CD14-positive monocyte (primary cell): ENCODE measurements around the gene KANSL1L. TPM values are rescaled to one million over a fixed set of nuclear protein-coding genes. Genes with fewer than 3 reads are reported as not detected.

Source experiments
- DNase-seq, 3 donors: peaks; one replicate each; pipeline ENCODE4 v3.0.0-alpha.2; 2011 to 2022
- H2AFZ ChIP-seq: 2 replicates; pipeline ENCODE4 v1.6.0; 2012; ENCODE audit warnings: mild to moderate bottlenecking, low read depth, low read length, inconsistent platforms; ENCODE audit not compliant: insufficient read depth, poor library complexity, severe bottlenecking
- H3K27ac ChIP-seq, 2 donors: 1 replicate in 1 of 2; 2 replicates in 1 of 2; pipeline ENCODE4 v1.5.1; 2012 to 2013; ENCODE audit warnings: low read length in 2 of 2, control low read depth in 1 of 2, inconsistent platforms in 1 of 2, low read depth in 1 of 2, mild to moderate bottlenecking in 1 of 2
- H3K27me3 ChIP-seq, 2 donors: one replicate each; pipeline versions ENCODE4 v1.6.0 to v1.6.1; 2011 to 2013; ENCODE audit warnings: low read length in 2 of 2; ENCODE audit not compliant: control insufficient read depth in 2 of 2, insufficient read depth in 2 of 2
- H3K36me3 ChIP-seq, 2 donors: replicated peaks in 1 of 2; 1 replicate in 1 of 2; 2 replicates in 1 of 2; pipeline versions ENCODE4 v1.5.1 to v1.6.1; 2012 to 2013; ENCODE audit warnings: low read length in 2 of 2, control low read depth in 1 of 2, inconsistent platforms in 1 of 2, mild to moderate bottlenecking in 1 of 2; ENCODE audit not compliant: insufficient read depth in 2 of 2, control insufficient read depth in 1 of 2
- H3K4me1 ChIP-seq, 2 donors: 1 replicate in 1 of 2; 2 replicates in 1 of 2; pipeline versions ENCODE4 v1.5.1 to v1.6.1; 2012 to 2013; ENCODE audit warnings: low read length in 2 of 2, control low read depth in 1 of 2, inconsistent platforms in 1 of 2, mild to moderate bottlenecking in 1 of 2, moderate library complexity in 1 of 2; ENCODE audit not compliant: insufficient read depth in 2 of 2, control insufficient read depth in 1 of 2
- H3K4me2 ChIP-seq: replicated peaks from 2 replicates; pipeline ENCODE3; 2012; ENCODE audit warnings: low read length, moderate library complexity, mild to moderate bottlenecking; ENCODE audit not compliant: poor library complexity, severe bottlenecking; ENCODE audit errors: extremely low read depth
- H3K4me3 ChIP-seq, 3 experiments: fragments of 200-600 bp in 1 of 3; sonication (generic) in 1 of 3; replicated peaks in 1 of 3; 1 replicate in 2 of 3; 2 replicates in 1 of 3; pipeline ENCODE4 v1.5.1; 2011 to 2013; ENCODE audit warnings: low read length in 3 of 3, mild to moderate bottlenecking in 3 of 3, control low read depth in 2 of 3, low read depth in 2 of 3, inconsistent platforms in 1 of 3, moderate library complexity in 1 of 3
- H3K79me2 ChIP-seq: 2 replicates; pipeline ENCODE4 v1.6.0; 2012; ENCODE audit warnings: mild to moderate bottlenecking, control low read depth, inconsistent platforms, low read length, moderate library complexity; ENCODE audit not compliant: insufficient read depth
- H3K9ac ChIP-seq: 2 replicates; pipeline ENCODE4 v1.6.0; 2017; ENCODE audit warnings: low read length, mild to moderate bottlenecking; ENCODE audit not compliant: insufficient read depth, poor library complexity, severe bottlenecking
- H3K9me3 ChIP-seq, 2 donors: replicated peaks in 1 of 2; 1 replicate in 1 of 2; 2 replicates in 1 of 2; pipeline versions ENCODE4 v1.5.1 to v1.6.1; 2012 to 2013; ENCODE audit warnings: low read length in 2 of 2, control low read depth in 1 of 2; ENCODE audit not compliant: control insufficient read depth in 1 of 2, insufficient read depth in 1 of 2
- H4K20me1 ChIP-seq: 2 replicates; pipeline ENCODE4 v1.6.0; 2012; ENCODE audit warnings: mild to moderate bottlenecking, low read length, control low read depth, moderate library complexity; ENCODE audit not compliant: insufficient read depth
- H3K27ac Mint-ChIP-seq, 7 donors: one replicate each; pipeline ENCODE4 v1.8.0; 2020; ENCODE audit warnings: mild to moderate bottlenecking in 7 of 7, mixed read lengths in 7 of 7, moderate library complexity in 6 of 7, inconsistent platforms in 2 of 7
- H3K27me3 Mint-ChIP-seq, 3 donors: one replicate each; pipeline ENCODE4 v1.8.0; 2021 to 2022; ENCODE audit warnings: low read depth in 3 of 3, mild to moderate bottlenecking in 3 of 3, mixed read lengths in 3 of 3, moderate library complexity in 3 of 3, inconsistent platforms in 1 of 3
- H3K36me3 Mint-ChIP-seq, 2 donors: one replicate each; pipeline ENCODE4 v1.8.0; 2020; ENCODE audit warnings: mixed read lengths in 2 of 2, inconsistent platforms in 1 of 2, mild to moderate bottlenecking in 1 of 2
- H3K4me1 Mint-ChIP-seq: one replicate; pipeline ENCODE4 v1.8.0; 2020; ENCODE audit warnings: mild to moderate bottlenecking, mixed read lengths
- H3K4me3 Mint-ChIP-seq, 2 donors: one replicate each; pipeline ENCODE4 v1.8.0; 2020; ENCODE audit warnings: mild to moderate bottlenecking in 2 of 2, mixed read lengths in 2 of 2, moderate library complexity in 1 of 2
- H3K9me3 Mint-ChIP-seq, 7 donors: one replicate each; pipeline ENCODE4 v1.8.0; 2020 to 2022; ENCODE audit warnings: mixed read lengths in 7 of 7, mild to moderate bottlenecking in 6 of 7, moderate library complexity in 6 of 7, inconsistent platforms in 2 of 7
- CTCF ChIP-seq: fragments of 200-600 bp; IDR thresholded peaks from one replicate; pipeline ENCODE4 v1.8.0; 2022; ENCODE audit warnings: antibody characterized with exemption, mild to moderate bottlenecking
- WGBS: methylation state at CpG from one replicate; pipeline ENCODE4 v1.1.5; 2013; ENCODE audit warnings: missing lambda C conversion rate; ENCODE audit not compliant: insufficient coverage; 5-methylcytosine and 5-hydroxymethylcytosine counted together
- intact Hi-C, 2 donors: fragments of 100-400 bp; cut with micrococcal nuclease; formaldehyde crosslinking; loops; one replicate each; pipeline versions ENCODE4 v1.15.0 to v1.15.1; 2023
- polyA plus RNA-seq, 3 donors: library from polyadenylated mRNA; depleted of rRNA in 1 of 3; unstranded in 2 of 3; stranded (reverse) in 1 of 3; fragments of 300-500 nt in 2 of 3; fragments of >200 nt in 1 of 3; fragmentation: Illumina TruSeq in 2 of 3; gene quantifications; 1 replicate in 2 of 3; 2 replicates in 1 of 3; pipeline ENCODE4 v1.2.3, GENCODE V29; 2012 to 2021

Gene KANSL1L
- polyA plus RNA-seq, 3 donors = 1.00 to 11.6 (median 1.3) TPM

DNA sequence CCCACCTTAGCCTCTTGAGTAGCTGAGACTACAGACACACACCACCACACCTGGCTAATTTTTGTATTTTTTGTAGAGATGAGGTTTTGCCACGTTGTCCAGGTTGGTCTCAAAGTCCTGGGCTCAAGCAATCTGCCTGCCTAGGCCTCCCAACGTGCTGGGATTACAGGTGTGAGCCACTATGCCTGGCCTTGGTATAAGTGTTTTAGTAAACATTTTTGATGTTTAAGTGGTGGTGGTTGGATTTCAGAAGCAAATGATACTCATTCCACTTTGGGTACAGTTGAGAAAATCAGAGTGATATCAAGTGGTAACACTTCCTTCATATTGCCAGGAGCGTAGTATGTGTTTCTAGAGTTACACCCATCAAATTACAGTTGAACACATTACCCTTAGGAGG lies 28.6 kb upstream of the KANSL1L start:
- Histone ChIP-seq H3K36me3 (no peaks in the 10 kb centered on the region), H3K4me2 (no peak overlapping the region), H3K27ac (no peak overlapping the region), H3K4me1 (no peaks in the 10 kb centered on the region), H2AFZ (no peak overlapping the region), H3K9ac (no peak overlapping the region), H3K4me3 (no peak overlapping the region), H3K27me3 (peaks cover 0 to 3% of the 10 kb centered on the region in 2 donors), H3K79me2 (no peaks in the 10 kb centered on the region), H3K9me3 (no peaks in the 10 kb centered on the region), H4K20me1 (no peaks in the 10 kb centered on the region)
- intact Hi-C loops = loop anchor here in 1 of 2 donors (5.0 kb wide), 1 partner anchor 223 kb away; no protein-coding TSS in a partner anchor
- WGBS = 77% methylated on average over 2 of the region's 3 CpGs
- H3K4me3 Mint-ChIP-seq = no peak overlapping the region
- TF ChIP-seq CTCF = no peak
- DNase-seq = no peak
- H3K27ac Mint-ChIP-seq = no peak overlapping the region
- peaks cover 0 to 8% (median 0%) of the 10 kb centered on the region in 3 donors for H3K27me3 Mint-ChIP-seq
- peaks cover 4% of the 10 kb centered on the region for H3K4me1 Mint-ChIP-seq
- H3K9me3 Mint-ChIP-seq = no peaks in the 10 kb centered on the region
- H3K36me3 Mint-ChIP-seq = no peaks in the 10 kb centered on the region

DNA sequence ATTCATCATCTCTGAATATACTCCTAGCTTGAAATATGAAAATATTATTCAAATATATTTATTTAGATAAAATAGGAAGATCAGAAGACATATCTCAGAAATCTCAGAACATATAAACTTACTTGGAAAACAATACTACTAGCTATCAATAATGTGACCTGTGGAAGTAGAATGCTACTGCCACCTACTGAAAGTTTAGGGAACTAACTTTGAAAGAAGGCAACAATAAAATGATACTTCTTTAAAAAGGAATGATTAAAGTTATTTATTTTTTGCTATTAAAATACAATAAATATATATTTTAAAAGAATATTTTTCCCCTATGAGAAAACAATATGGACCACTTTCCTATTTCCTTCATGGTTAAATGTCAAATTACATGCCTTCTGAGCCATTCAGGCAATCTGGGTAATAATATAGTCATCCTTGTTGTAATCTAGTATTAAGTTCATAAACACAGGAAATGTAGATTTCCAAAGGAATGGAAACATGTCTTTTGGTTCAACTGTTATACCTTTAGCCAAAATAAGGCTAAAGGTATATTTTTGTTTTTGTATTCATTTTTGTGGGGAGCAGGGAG lies 28.1 kb upstream of the KANSL1L start:
- Mint-ChIP-seq H3K4me1 (peaks cover 4% of the 10 kb centered on the region), H3K4me3 (no peak overlapping the region), H3K9me3 (no peaks in the 10 kb centered on the region), H3K27me3 (peaks cover 0 to 8% (median 0%) of the 10 kb centered on the region in 3 donors), H3K27ac (no peak overlapping the region), H3K36me3 (no peaks in the 10 kb centered on the region)
- Histone ChIP-seq H3K27me3 (peaks cover 0 to 3% of the 10 kb centered on the region in 2 donors), H3K9ac (no peak overlapping the region), H2AFZ (no peak overlapping the region), H3K4me3 (no peak overlapping the region), H3K79me2 (no peaks in the 10 kb centered on the region), H3K9me3 (no peaks in the 10 kb centered on the region), H3K36me3 (no peaks in the 10 kb centered on the region), H3K4me2 (no peak overlapping the region), H4K20me1 (no peaks in the 10 kb centered on the region), H3K4me1 (no peaks in the 10 kb centered on the region), H3K27ac (no peak overlapping the region)
- TF ChIP-seq CTCF = peak; percentile 95
- DNase-seq = peak in 2 of 3 donors; percentile 26 to 37
- intact Hi-C loops = loop anchor here in 1 of 2 donors (5.0 kb wide), 1 partner anchor 222 kb away; no protein-coding TSS in a partner anchor
